Body of pancreas (tissue), 4 donors: ENCODE measurements around the gene SURF1. TPM values are rescaled to one million over a fixed set of nuclear protein-coding genes. Genes with fewer than 3 reads are reported as not detected.

Source experiments
- ATAC-seq: fragments of 150-250 bp; one replicate; pipeline ENCODE4 v1.9.1; 2016
- DNase-seq, 4 donors: peaks; one replicate each; pipeline ENCODE4 v3.0.0-alpha.2; 2019
- H3K27ac ChIP-seq, 4 donors: fragments of 200-600 bp; sonication (generic); 1 replicate in 3 of 4; 2 replicates in 1 of 4; pipeline versions ENCODE4 v1.5.1 to v1.6.1; 2016 to 2019; ENCODE audit warnings: mild to moderate bottlenecking in 1 of 4, mixed read lengths in 1 of 4, moderate library complexity in 1 of 4
- H3K27me3 ChIP-seq, 2 donors: fragments of 200-600 bp; sonication (generic); one replicate each; pipeline ENCODE4 v1.6.0; 2016; ENCODE audit warnings: mild to moderate bottlenecking in 1 of 2
- H3K36me3 ChIP-seq, 2 donors: fragments of 200-600 bp; sonication (generic); replicated peaks in 1 of 2; 2 replicates each; pipeline ENCODE4 v1.5.1; 2016; ENCODE audit warnings: low read depth in 2 of 2; ENCODE audit not compliant: insufficient read depth in 1 of 2
- H3K4me1 ChIP-seq: fragments of 200-600 bp; sonication (generic); one replicate; pipeline ENCODE4 v1.6.0; 2016
- H3K4me3 ChIP-seq, 2 donors: fragments of 200-600 bp; sonication (generic); 1 replicate in 1 of 2; 2 replicates in 1 of 2; pipeline ENCODE4 v1.5.1; 2016 to 2019
- H3K9me3 ChIP-seq, 3 donors: fragments of 200-600 bp; sonication (generic); 1 replicate in 2 of 3; 2 replicates in 1 of 3; pipeline ENCODE4 v1.5.1; 2016
- POLR2A ChIP-seq, 3 donors: fragments of 450-650 bp; IDR thresholded peaks; one replicate each; pipeline ENCODE4 v1.6.1; 2016; ENCODE audit warnings: antibody characterized with exemption in 3 of 3, mild to moderate bottlenecking in 2 of 3
- WGBS, 2 donors: methylation state at CpG; one replicate each; pipeline ENCODE4 v1.1.5; 2017; 5-methylcytosine and 5-hydroxymethylcytosine counted together
- intact Hi-C: fragments of 100-400 bp; cut with DNase I; formaldehyde crosslinking; loops from one replicate; pipeline ENCODE4 v1.15.1; 2023
- total RNA-seq, 2 donors: library from RNA; depleted of rRNA; stranded (reverse); fragments of >200 nt; gene quantifications; one replicate each; pipeline ENCODE4 v1.1.0, GENCODE V29; 2016
- TF ChIP-seq, protein P1 (sequence below), 7 experiments: fragments of 450-650 bp in 4 of 7; fragments of 200-600 bp in 3 of 7; sonication (generic) in 3 of 7; IDR thresholded peaks; one replicate each; pipeline ENCODE4 v1.5.1; 2016 to 2019; ENCODE audit warnings: antibody characterized with exemption in 7 of 7

SURF1 gene
- total RNA-seq, 2 donors from 2014 or later, result 31.0 to 43.1 TPM

- TF ChIP-seq POLR2A (IDR thresholded peaks at IDR 0.05), result no peak
- TF ChIP-seq, protein P1, sequence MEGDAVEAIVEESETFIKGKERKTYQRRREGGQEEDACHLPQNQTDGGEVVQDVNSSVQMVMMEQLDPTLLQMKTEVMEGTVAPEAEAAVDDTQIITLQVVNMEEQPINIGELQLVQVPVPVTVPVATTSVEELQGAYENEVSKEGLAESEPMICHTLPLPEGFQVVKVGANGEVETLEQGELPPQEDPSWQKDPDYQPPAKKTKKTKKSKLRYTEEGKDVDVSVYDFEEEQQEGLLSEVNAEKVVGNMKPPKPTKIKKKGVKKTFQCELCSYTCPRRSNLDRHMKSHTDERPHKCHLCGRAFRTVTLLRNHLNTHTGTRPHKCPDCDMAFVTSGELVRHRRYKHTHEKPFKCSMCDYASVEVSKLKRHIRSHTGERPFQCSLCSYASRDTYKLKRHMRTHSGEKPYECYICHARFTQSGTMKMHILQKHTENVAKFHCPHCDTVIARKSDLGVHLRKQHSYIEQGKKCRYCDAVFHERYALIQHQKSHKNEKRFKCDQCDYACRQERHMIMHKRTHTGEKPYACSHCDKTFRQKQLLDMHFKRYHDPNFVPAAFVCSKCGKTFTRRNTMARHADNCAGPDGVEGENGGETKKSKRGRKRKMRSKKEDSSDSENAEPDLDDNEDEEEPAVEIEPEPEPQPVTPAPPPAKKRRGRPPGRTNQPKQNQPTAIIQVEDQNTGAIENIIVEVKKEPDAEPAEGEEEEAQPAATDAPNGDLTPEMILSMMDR (IDR thresholded peaks at IDR 0.05), result no peak
- intact Hi-C loops, result no loop called here
- H3K36me3 ChIP-seq, result peaks cover 3 to 7% of the 10 kb centered on the region in 2 donors
- 94 to 96% methylated on average over 12 of the region's 12 CpGs for WGBS, 2 donors
- no peaks in the 10 kb centered on the region for H3K27me3 ChIP-seq
- DNase-seq, result no peak
- no peak overlapping the region for H3K4me3 ChIP-seq
- H3K9me3 ChIP-seq, result no peaks in the 10 kb centered on the region
- no peak for ATAC-seq
- peaks cover 24% of the 10 kb centered on the region for H3K4me1 ChIP-seq
- H3K27ac ChIP-seq, result no peak overlapping the region
Observed at GRCh38 chr9:133344979-133345378, 11.3 kb downstream of the SURF1 start.

DNA sequence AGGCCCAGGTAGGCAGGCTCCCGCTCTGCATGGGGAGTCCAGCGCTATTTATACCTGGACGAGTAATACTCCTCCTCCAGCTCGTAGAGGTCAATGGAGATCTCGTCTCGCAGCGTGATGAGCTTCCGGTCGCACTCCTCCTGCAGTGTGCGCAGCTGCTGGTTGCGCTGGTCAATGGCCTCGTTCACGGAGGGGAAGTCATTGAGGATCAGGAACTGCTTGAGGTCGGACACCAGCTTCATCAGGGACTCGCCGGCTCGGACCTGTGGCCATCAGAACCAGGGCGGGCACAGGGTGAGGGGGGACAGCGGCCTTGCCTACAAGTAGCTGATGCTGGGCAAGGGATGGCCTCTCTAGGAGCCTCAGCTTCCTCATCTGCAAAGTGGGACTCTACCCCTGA lies 12.2 kb downstream of the SURF1 start:
- Histone ChIP-seq H3K27me3 (no peaks in the 10 kb centered on the region), H3K9me3 (no peaks in the 10 kb centered on the region), H3K4me3 (no peak overlapping the region), H3K36me3 (no peaks in the 10 kb centered on the region), H3K4me1 (peaks cover 14% of the 10 kb centered on the region), H3K27ac (no peak overlapping the region)
- ATAC-seq, result no peak
- no peak for DNase-seq
- intact Hi-C loops, result no loop called here
- 91% methylated on average over 16 to 19 of the region's 19 CpGs for WGBS, 2 donors
- no peak for TF ChIP-seq POLR2A (IDR thresholded peaks at IDR 0.05)
- TF ChIP-seq, protein P1 (IDR thresholded peaks at IDR 0.05), result no peak

DNA sequence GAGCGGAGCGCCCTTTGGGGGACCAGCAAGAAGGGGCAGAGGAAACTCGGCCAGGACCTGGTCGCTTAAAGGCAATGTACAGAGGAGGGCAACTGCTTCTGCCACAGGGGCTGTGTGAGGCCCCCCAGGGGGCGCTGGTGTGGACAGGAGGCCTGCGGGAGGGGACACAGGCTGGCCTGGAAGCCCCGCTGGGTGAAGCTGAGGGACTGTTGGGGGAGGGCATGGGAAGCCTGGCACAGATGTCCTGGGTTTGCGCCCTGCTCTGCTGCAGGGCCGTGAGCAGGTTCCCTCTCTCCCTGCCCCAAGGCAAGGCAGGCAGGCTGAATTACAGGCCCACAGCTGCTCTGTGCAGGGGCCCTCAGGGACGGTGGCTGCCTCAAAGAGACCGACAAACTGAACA lies 13.7 kb downstream of the SURF1 start:
- 83% methylated on average over 7 to 11 of the region's 11 CpGs for WGBS, 2 donors
- H3K4me1 ChIP-seq, result peaks cover 12% of the 10 kb centered on the region
- intact Hi-C loops, result no loop called here
- H3K27ac ChIP-seq, result no peak overlapping the region
- no peaks in the 10 kb centered on the region for H3K36me3 ChIP-seq
- DNase-seq (peak in 1 of 4 donors; percentile 13), ATAC-seq (no peak)
- no peaks in the 10 kb centered on the region for H3K27me3 ChIP-seq
- no peak overlapping the region for H3K4me3 ChIP-seq
- no peak for TF ChIP-seq POLR2A (IDR thresholded peaks at IDR 0.05)
- TF ChIP-seq, protein P1 (IDR thresholded peaks at IDR 0.05), result no peak
- no peaks in the 10 kb centered on the region for H3K9me3 ChIP-seq

DNA sequence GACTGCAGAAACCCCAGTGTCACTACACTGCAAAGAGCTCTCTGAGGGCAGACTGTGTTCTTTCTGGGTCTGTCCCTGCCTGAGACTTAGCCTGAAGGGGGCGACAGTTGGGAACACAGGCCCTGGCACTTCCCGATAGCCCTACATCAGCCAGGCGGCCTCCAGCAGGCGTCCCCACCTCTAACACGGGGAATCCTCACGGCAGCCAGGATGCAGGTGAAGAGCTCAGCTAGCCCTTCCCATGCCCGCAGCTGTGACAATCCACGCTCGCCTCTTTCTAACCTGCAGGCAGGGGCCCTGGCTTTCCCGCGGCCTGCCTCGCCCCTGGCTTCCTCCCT lies 14.2 kb downstream of the SURF1 start:
- no peaks in the 10 kb centered on the region for H3K9me3 ChIP-seq
- H3K36me3 ChIP-seq, result no peaks in the 10 kb centered on the region
- intact Hi-C loops, result no loop called here
- H3K27ac ChIP-seq, result no peak overlapping the region
- peaks cover 12% of the 10 kb centered on the region for H3K4me1 ChIP-seq
- 77 to 92% methylated on average over 6 to 12 of the region's 12 CpGs for WGBS, 2 donors
- ATAC-seq (no peak), DNase-seq (no peak)
- TF ChIP-seq POLR2A (IDR thresholded peaks at IDR 0.05), result no peak
- TF ChIP-seq, protein P1 (IDR thresholded peaks at IDR 0.05), result no peak
- H3K27me3 ChIP-seq, result no peaks in the 10 kb centered on the region
- H3K4me3 ChIP-seq, result no peak overlapping the region

- WGBS, 2 donors, result 86 to 89% methylated on average over 9 to 10 of the region's 15 CpGs
Observed at GRCh38 chr9:133341369-133342068, 14.8 kb downstream of the SURF1 start.

More at GRCh38 chr9:133341369-133342068, 14.8 kb downstream of the SURF1 start:
- ATAC-seq (no peak), DNase-seq (peak in 1 of 4 donors; percentile 62)
- H3K4me3 ChIP-seq, result no peak overlapping the region
- H3K4me1 ChIP-seq, result peaks cover 12% of the 10 kb centered on the region
- no peak overlapping the region for H3K27ac ChIP-seq
- no peaks in the 10 kb centered on the region for H3K27me3 ChIP-seq
- no peaks in the 10 kb centered on the region for H3K36me3 ChIP-seq
- no peaks in the 10 kb centered on the region for H3K9me3 ChIP-seq
- intact Hi-C loops, result no loop called here
- TF ChIP-seq POLR2A (IDR thresholded peaks at IDR 0.05), result peak in 1 of 3 donors; percentile 26
- TF ChIP-seq, protein P1 (IDR thresholded peaks at IDR 0.05), result no peak
